ENCODE measurements around the gene HDAC7. TPM values are rescaled to one million over a fixed set of nuclear protein-coding genes. Genes with fewer than 3 reads are reported as not detected.

Gene HDAC7
- polyA plus RNA-seq, 3 donors: 60.6 to 70.3 (median 67.9) TPM

DNA sequence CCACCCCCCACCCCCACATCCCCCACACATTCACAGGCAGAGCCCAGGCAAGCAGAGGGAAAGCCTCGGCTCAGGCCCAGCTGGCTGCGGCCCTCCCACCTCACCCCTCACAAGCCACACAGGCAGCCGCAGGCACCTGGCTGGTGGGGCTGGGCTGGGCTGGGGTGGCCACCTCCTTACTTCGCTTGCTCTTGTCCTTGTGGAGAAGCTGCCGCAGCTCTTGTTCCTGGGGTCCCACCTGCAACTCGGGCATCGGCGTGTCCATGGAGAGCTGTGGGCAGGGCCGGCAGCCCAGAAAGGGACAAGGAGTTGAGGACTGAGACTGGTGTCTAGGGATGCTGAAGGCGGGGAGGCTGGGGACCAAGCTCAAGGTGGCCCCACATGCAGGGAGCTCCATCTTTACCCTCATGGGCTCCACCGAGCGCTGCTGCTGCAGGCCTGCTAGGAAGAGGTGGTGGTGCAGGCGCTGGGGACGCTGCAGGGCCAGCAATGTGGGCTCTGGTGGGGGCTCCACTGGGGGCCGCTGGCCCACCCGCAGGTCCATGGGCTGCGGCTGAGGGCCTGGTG is 21.2 kb downstream of the HDAC7 start:
- DNase-seq (ENCODE audit: low read depth in 3 of 3, low spot score in 2 of 3): no peak

DNA sequence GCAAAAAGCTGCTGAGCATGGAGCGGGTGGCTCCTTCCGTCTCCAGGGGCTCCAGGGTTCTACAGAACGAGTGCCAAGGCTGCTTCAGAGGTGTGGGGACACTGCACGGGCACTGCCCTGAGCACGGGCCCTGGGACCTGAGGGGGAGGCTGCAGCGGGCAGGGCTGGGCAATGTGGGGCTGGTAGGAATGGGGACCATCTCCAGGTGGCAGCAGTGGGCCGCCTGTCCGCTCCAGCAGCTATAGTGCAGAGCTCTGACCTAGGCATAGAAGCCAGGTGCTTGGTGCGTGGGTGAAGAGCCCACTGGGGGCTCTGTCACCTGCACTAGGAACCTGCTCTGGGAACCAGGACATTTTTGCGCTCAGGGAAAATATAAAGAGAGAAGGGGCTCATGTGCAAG is 22.3 kb downstream of the HDAC7 start:
- DNase-seq (ENCODE audit: low read depth in 3 of 3, low spot score in 2 of 3): no peak

DNA sequence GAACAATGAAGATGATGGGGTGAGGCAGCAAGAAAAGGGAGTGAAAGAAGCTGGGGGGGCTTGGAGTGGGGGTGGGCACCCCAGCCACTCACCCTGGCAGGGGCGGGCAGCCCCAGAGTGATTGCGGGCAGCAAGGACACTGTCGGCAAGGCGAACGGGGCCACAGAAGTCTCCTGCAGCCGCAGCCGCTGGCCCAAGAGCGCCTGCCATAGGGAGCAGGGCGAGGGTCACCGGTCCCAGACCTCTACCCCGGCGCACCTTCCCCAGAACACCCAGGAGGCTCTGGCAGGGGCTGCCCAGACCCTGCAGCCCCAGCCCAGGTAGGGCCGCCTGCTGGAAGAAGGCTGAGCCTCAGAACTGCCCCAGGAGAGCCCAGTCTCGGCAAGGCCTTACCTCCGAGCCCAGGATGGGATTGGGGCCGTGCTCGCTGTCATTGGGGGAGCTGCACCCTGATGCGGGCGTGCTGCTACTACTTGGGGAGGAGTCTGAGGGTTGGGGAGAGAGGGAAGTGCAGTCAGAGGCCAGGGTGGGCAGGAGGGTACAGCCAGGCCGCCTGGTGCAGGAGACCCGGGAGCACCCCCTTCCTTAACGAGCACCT is 23.8 kb downstream of the HDAC7 start:
- DNase-seq (ENCODE audit: low read depth in 3 of 3, low spot score in 2 of 3): no peak

DNA sequence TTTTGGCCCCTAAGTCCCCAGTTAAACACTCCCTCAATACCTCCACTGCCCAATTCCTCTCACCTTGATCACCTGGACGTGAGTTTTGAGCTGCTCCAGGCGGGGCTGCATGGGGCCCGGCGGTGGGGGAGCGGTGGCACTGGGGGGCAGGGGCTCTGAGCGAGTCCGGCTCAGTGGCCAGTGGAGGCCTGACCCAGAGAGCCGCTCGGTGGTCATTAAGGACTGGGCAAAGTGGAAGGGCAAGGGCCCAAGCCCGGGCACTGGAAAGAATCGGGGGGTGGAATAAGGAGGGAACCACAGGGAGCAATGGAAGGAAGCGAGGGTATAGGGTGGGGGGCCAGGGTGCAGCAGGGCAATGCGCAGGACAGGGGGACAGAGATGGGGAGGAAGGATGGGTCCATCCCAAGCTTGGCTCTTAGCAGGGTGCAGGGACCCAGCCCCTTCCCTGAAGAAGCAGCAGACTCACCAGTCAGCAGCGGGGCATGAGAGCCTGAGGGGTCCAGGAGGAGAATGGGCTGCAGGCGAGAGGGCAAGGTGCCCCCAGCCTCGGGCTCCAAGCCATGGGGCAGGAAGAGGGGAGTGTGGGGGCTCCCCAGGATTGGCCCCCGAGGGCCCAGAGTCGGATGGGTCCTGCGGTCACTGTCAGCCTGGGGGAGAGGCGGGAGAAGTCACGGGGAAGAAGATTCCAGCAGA is 24.4 kb downstream of the HDAC7 start:
- DNase-seq (ENCODE audit: low read depth in 3 of 3, low spot score in 2 of 3): no peak

DNA sequence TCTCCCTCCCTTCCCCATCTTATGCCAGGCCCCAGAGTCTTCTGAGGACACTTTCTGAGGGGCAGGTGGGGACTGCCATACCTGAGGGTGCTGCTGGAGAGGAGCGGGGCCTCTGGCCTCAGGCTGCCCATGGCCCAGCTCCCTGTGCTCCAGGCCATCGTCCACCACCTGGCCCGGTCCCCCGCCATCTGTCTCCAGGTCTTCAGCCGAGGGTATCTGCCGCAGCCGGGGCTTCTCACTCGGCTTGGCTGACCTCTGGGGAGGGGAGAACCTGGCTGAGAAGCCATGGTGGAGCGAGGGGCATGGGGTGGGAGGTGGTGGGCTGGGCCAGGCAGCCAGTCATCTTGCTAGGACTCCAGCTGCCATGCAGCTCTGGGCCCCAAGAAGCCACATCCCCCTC is 25.0 kb downstream of the HDAC7 start:
- DNase-seq (ENCODE audit: low read depth in 3 of 3, low spot score in 2 of 3): no peak

DNA sequence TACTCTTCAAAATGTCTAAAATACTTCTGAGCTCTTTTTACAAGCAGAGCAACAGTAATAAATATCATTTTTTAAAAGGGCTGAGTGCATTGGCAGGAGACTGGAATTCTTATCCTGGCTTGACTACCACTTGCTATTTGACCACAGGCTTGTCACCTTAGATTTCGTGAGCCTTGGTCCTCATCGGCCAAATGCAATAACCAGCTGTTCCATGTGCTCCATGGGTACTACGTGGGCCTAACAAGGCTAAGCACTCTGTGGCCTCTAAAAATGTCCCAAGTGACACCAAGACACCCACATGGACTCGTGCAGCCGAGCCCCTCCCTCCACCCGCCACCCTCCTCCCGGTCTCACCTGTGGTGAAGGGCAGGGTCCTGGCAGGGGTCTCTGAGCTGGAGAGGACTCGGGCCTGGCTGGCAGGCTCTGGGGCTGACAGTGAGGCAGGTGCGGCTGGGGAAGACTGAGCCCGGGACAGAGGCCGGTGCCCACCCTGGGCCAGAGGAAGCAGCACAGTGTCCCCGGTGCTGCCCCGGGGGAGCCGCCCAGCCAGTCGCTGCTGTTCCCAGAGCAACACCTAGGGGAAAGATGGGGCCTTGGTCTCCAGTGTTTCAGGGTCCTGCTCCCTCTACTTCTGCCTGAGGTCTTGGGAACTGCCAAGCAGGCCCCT is 26.6 kb downstream of the HDAC7 start:
- no peak for DNase-seq (ENCODE audit: low read depth in 3 of 3, low spot score in 2 of 3)

DNA sequence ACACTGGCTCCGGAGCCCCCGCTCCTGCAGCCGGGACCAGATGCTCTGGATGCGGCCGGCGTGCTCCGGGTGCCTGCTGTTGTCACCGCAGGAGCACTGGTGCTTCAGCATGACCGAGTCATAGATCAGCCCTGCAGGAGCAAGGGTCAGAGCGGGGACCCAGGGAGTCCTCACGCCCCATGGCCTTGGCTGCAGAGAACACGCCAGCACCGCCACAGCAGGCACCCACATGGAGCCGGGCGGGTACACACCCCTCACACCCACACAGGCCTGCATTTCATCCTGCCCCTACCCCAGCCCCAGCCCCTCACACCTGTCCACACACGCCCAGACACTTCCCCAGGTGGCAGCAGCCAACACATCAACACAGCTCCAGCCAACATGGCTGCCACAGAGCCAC is 27.8 kb downstream of the HDAC7 start:
- no peak for DNase-seq (ENCODE audit: low read depth in 3 of 3, low spot score in 2 of 3)

DNA sequence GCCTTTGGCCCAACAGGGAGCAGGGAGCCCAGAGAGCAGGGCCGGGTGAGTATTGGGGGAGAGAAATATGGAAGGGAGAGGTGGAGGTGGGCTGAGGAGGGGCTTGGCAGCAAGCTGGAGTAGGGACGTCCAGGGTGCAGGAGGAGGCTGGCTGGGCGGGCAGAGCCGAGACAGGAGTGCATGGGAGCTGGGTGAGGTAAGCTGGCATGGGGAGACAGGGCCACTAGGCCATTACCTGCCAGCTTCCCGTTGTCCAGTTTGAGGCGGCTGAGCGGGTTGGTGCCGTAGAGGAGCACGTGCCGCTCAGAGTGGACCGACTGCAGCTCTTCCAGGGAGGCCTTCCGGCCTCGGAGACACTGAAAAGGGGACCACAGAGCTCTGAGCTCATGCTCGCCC is 28.4 kb downstream of the HDAC7 start:
- DNase-seq (ENCODE audit: low read depth in 3 of 3, low spot score in 2 of 3): no peak

DNA sequence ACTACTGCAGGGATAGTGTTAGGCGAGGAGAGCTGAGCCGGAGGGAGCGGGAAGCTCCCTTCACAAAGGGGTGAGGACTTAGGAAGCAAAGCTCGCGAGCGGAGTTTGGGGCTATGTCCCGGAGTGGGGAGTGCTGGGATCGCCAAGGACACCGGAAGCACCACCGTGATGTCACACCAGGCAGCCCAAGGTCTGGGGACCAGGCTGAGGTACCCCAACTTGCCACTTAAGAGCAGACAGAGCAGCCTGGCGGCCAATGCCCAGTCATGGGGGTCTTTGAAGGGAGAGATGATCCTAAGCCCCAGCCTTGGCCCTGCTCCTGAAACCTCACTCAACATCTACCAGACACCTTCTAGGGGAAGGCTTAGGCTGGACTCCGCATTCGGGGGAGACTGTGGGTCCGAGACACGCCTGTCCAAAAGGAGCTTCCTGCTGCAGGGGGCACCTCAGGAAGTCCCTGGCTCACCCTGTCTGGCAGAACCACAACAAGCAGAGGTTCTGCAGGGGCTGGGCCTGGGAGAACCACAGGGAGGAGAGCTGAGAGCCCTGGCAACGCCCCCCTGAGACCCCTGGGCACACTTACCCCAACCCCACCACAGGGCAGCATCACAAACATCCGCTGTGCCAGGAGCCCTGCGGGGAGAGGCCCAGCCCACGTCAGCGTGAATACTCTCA is 28.9 kb downstream of the HDAC7 start:
- DNase-seq (ENCODE audit: low read depth in 3 of 3, low spot score in 2 of 3): no peak

DNA sequence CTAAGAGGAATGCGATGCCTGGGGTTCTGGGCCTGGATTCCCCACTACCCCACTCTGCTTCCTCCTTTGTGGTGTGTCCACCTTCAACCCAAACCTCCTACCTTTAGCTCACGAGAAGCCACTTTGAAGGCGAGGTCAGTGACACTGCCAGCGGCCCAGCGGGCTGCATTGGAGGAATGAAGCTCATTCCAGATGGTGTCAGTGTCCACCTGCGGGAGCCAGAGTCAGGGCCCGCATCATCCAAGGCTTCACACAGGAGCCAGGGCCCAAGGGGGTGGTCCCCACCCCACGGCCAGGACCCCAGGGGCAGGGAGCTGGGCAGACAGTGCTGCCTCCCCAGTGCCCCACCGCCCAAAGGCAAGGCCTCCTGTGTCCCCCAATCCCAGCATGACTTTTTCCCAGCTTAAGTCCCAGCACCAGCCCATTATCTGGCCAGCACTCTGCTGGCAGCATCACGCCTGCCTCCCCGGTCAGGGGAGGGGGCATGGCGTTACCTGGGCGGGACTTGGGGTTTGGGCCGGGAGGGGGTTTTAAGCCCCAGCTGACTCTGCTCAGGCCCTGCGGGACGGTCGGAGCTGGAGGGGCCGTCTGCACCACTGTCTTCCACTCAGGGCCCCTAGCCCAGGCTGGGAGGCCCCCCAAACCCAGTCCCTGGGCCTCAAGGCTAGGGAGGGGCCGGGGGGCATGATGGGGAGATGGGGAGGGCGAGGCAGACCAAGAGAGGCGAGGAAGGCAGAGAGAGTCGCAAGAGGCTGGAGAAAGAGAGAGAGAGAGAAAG is 29.8 kb downstream of the HDAC7 start:
- DNase-seq (ENCODE audit: low read depth in 3 of 3, low spot score in 2 of 3): no peak

DNA sequence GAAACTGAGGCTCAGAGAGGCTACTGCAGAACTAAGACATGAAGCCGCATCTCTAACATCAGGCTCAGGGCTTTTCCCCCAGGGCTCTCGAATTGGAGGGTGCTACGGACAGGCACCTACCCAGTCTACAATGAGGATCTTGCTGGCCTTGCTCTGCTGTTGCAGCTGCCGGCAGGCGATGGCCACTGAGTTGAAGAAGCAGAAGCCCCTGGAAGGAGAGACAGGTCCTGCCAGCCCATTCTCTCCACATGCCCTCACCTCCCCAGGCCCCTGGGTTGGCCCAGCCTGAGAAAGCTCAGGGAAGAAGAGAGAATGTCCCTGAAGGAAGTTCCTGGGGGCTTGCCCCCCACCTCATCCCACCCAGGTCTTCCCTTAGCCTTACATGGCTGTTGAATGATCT is 30.6 kb downstream of the HDAC7 start:
- DNase-seq (ENCODE audit: low read depth in 3 of 3, low spot score in 2 of 3): no peak

DNA sequence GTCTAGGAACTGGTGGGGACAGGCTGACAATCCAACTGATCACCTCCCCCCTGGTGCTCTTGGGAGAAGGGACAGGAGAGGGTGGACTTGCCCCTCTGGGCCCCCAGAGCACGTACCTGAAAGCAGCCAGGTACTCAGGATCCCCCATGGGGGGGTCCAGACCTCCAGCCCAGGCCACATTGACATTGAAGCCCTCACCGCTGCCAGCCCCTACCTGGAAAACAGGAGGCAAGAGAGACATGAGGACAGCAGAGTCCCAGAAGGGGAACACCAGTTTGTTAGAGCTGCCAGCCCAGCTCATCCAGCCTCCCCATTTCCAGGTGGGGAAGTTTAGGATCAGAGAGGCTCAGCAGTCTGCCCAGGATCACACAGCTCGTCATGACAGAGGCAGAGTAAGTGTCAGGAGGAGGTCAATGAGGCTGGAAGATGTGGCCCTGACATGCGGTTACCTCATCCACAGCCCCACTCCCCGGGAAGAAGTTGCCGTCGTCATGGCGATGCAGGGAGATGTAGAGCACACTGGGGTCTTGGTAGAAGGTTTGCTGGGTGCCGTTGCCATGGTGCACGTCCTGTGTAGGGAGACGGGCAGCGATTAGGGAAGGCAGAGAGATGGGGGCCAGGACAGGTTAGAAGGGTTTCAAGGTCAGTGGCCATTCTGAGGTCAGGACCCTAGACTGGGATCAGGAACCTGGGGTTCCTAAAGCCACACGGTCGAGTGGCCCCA is 31.9 kb downstream of the HDAC7 start:
- no peak for DNase-seq (ENCODE audit: low read depth in 3 of 3, low spot score in 2 of 3)

DNA sequence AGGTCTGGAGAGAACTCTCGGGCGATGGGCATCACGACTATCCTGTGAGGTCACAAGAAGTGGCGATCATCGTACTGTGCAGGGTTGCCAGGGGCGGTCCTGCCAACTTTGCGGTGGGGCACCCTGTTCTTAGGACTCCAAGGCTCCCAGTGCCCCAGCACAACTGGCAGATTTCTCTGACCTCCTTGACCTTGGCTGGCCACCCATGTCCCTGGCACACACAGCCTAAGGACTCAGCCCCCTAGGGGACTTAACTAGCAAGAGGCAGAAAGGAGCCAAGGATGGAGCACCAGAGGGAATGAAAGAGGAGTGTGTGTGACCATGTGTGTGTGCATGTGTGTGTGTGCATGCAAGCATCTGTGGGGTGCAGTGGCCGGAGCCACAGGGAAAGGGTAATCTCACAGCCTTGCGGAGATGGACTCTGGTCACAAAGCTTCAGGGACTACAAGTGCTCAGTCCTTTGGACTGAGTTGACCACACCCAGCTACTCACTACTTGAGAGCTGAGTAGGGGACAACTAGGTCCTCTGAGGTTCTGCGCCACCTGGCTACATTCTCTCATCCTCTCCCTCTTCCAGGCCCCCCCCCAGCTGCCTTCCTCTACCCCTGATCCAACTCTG is 32.9 kb downstream of the HDAC7 start:
- no peak for DNase-seq (ENCODE audit: low read depth in 3 of 3, low spot score in 2 of 3)

DNA sequence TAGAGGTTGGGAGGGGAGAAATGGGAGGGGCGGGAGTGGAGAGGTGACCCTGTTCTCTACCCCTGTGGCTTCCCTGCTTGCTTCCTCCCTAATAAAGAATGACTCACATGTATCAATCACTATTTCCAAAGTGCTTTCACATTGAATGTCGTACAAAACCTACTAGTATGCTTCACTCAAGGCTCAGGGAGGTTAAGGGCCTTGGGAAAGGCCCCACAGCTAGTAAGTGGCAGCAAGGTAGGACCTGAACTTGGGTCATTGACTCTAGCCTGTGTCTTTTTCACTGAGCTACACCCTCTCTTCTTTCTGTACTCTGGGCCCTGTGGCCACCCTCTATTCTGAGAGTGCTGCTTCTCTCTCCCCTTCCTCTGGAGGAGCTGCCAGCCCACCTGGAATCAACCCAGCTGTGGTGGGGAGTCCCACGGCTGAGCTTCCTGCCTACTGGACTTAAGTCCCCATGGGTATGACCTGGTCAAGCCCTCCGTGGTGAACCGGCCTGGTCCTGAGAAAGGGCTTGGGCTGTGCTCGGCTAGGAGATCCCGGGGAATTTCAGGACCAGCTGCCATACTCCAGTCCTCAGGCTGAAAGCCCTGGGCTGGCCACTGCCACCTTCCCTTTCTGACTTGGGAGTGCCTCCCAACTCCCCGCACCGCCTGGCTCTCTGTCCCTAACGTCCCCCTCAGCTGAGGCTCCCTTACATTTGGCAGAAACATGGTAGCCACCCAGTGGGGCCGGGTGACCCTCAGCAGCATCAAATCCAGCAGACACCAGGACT is 33.6 kb downstream of the HDAC7 start:
- no peak for DNase-seq (ENCODE audit: low read depth in 3 of 3, low spot score in 2 of 3)

DNA sequence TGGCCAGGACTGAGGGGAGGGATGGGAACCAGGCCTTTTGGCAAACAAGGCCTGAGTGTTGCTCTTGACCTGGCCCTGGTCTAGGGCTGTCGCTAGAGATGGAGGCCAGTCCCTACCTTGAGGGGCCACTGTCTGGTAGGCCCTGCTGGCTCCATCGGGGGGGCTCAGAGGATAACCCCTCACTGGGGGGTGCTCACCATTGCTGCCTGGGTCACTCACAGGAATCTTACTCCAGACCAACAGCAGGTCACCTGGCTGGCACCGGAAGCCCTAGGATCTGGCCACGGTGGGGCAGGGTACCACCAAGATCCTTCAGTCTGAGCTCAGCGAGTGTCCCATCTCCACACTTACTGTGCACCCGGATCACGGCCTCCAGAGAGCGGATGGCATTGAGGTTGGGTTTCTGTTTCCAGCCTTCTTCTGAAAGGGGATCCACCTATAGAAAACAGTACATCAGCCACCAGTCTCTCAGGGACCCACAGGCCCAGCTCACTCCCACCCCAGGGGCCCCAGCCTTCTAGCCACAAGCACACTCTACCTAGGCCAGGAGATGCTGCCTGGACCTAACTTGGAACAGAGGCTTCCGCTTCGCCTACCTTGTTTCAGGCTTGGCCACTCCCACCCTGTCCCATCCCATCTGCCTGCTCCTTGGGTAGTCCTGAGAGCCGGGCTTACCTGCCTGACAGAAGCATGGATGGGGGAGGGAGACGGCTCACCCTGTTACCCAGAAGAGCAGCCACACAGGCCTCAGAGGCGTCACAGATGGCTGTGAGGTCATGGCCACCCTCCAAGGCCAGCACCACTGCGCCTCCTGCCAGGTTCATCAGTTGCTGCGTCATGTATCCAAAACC is 34.4 kb downstream of the HDAC7 start:
- DNase-seq (ENCODE audit: low read depth in 3 of 3, low spot score in 2 of 3): no peak

DNA sequence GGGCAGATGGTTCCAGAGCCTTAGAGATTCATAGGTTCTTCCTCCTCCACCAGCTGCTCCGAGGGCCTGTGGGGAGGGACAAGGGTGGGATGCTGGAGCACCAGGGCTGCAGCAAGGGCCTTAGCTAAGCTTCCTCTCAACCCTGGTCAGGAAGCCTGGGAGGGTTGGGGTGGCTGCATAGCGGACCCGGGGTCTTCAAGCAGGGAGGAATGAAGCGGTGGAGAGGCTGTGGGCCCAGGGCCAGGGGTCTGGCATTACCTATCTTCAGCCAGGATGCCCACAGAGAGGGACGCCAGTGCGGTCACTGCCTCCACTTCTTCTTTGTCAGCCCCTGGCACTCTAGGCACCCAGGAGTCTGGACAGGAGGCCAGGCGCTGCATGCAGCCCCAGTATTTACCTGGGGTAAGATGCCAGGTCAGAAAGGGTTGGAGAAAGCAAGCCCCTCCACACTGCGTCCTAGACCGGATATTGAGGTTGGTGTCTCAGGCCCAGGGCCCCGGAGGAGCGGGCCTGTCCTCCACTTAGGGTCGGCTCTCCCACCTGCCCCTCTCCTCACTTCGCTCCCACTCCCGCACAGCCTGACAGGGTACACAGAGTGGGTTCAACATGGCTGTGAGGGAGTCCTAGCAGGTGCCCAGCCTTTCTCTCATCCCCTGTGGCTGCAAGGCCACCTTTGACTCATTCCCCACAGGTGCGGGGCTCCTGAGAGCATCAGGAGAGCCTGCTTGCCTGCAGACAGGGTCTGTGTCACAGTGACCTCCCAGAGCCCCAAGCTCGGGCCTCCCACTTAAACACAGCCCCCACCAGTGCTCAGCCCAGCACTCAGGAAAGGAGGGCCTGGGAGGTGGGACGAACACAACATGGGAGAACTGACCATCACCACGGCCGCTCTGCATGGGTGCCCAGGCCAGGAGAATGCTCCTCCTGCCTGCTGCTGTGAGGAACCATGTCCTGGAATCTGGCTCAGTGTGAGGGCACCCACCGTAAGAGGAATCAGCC is 35.6 kb downstream of the HDAC7 start:
- DNase-seq (ENCODE audit: low read depth in 3 of 3, low spot score in 2 of 3): no peak
